Neural crest cell (in vitro differentiated cells): Measurements from ENCODE around the gene EHBP1L1. TPM values are rescaled to one million over a fixed set of nuclear protein-coding genes. Genes with fewer than 3 reads are reported as not detected.

Source experiments
- DNase-seq: peaks from one replicate; pipeline ENCODE4 v3.0.0; 2021; ENCODE audit warnings: low read depth, mixed read lengths, low spot score
- H3K27ac Mint-ChIP-seq: one replicate; pipeline ENCODE4 v1.8.0; 2021; ENCODE audit warnings: mild to moderate bottlenecking, mixed read lengths; ENCODE audit not compliant: unreplicated experiment
- H3K27me3 Mint-ChIP-seq: 2 replicates; pipeline ENCODE4 v1.8.0; 2021; ENCODE audit warnings: low read depth, mild to moderate bottlenecking, mixed read lengths
- H3K36me3 Mint-ChIP-seq: 2 replicates; pipeline ENCODE4 v1.8.0; 2021; ENCODE audit warnings: low read depth, mild to moderate bottlenecking, mixed read lengths
- H3K4me1 Mint-ChIP-seq: 2 replicates; pipeline ENCODE4 v1.8.0; 2021; ENCODE audit warnings: mixed read lengths
- H3K4me3 Mint-ChIP-seq: one replicate; pipeline ENCODE4 v1.8.0; 2021; ENCODE audit warnings: mild to moderate bottlenecking, mixed read lengths
- H3K9me3 Mint-ChIP-seq: 2 replicates; pipeline ENCODE4 v1.8.0; 2021; ENCODE audit warnings: mixed read lengths
- CTCF ChIP-seq: fragments of 200-600 bp; sonication (generic); conservative IDR thresholded peaks from 2 replicates; pipeline ENCODE4 v1.5.0; 2021; ENCODE audit warnings: antibody characterized with exemption, mild to moderate bottlenecking
- total RNA-seq: library from RNA; stranded (reverse); gene quantifications from 2 replicates; pipeline ENCODE4 v1.2.1, GENCODE V29; 2021

Gene EHBP1L1
- total RNA-seq, 1 donor from 2014 or later = 13.6 TPM

GRCh38 chr11:65532388-65533064, 43.3 kb upstream of the EHBP1L1 start:
- peaks cover 14% of the 10 kb centered on the region for H3K4me1 Mint-ChIP-seq
- no peak for TF ChIP-seq CTCF

GRCh38 chr11:65535102-65535501, 40.8 kb upstream of the EHBP1L1 start:
- no peaks in the 10 kb centered on the region for H3K9me3 Mint-ChIP-seq
- H3K4me1 Mint-ChIP-seq = peaks cover 2% of the 10 kb centered on the region
- H3K4me3 Mint-ChIP-seq = peak overlapping the region; percentile 23

More at GRCh38 chr11:65532388-65533064, 43.3 kb upstream of the EHBP1L1 start:
- H3K36me3 Mint-ChIP-seq = peaks cover 10% of the 10 kb centered on the region
- no peak overlapping the region for H3K4me3 Mint-ChIP-seq
- H3K9me3 Mint-ChIP-seq = no peaks in the 10 kb centered on the region
- no peak overlapping the region for H3K27ac Mint-ChIP-seq
- peaks cover 11% of the 10 kb centered on the region for H3K27me3 Mint-ChIP-seq
- DNase-seq = no peak

GRCh38 chr11:65536412-65537295, 39.2 kb upstream of the EHBP1L1 start:
- Mint-ChIP-seq H3K4me1 (no peaks in the 10 kb centered on the region), H3K27me3 (peaks cover 45% of the 10 kb centered on the region), H3K27ac (no peak overlapping the region), H3K9me3 (no peaks in the 10 kb centered on the region), H3K36me3 (peaks cover 8% of the 10 kb centered on the region), H3K4me3 (peak overlapping the region; percentile 38)
- no peak for TF ChIP-seq CTCF
- no peak for DNase-seq

More at GRCh38 chr11:65535102-65535501, 40.8 kb upstream of the EHBP1L1 start:
- peaks cover 10% of the 10 kb centered on the region for H3K36me3 Mint-ChIP-seq
- no peak overlapping the region for H3K27ac Mint-ChIP-seq
- no peak for DNase-seq
- TF ChIP-seq CTCF = no peak
- H3K27me3 Mint-ChIP-seq = peaks cover 31% of the 10 kb centered on the region

- H3K27me3 Mint-ChIP-seq = peaks cover 51% of the 10 kb centered on the region
- peaks cover 8% of the 10 kb centered on the region for H3K36me3 Mint-ChIP-seq
- DNase-seq = no peak
- peak overlapping the region; percentile 59 for H3K4me3 Mint-ChIP-seq
- H3K27ac Mint-ChIP-seq = no peak overlapping the region
- no peak for TF ChIP-seq CTCF
- peaks cover 4% of the 10 kb centered on the region for H3K4me1 Mint-ChIP-seq
- no peaks in the 10 kb centered on the region for H3K9me3 Mint-ChIP-seq
Observed at GRCh38 chr11:65537296-65537597, 38.6 kb upstream of the EHBP1L1 start.

- Mint-ChIP-seq H3K4me1 (peaks cover 4% of the 10 kb centered on the region), H3K27ac (no peak overlapping the region), H3K27me3 (peaks cover 55% of the 10 kb centered on the region), H3K4me3 (peak overlapping the region; percentile 59), H3K36me3 (peaks cover 8% of the 10 kb centered on the region), H3K9me3 (no peaks in the 10 kb centered on the region)
- DNase-seq = no peak
- no peak for TF ChIP-seq CTCF
Observed at GRCh38 chr11:65537620-65538231, 38.1 kb upstream of the EHBP1L1 start.
